ENCODE measurements around the gene RPL32.

RPL32 gene

GRCh38 chr3:12830785-12831156, 10.6 kb downstream of the RPL32 start:
- ChIA-PET CTCF (interaction anchor here (0.5 to 2.1 kb wide), 7 partner anchors 11 to 193 kb away, joined by 3 to 9 read pairs (median 4); partner anchors contain the start of gene RPL32), POLR2A (interaction anchor here (1.8 kb wide), 1 partner anchor 10 kb away, joined by 13 read pairs; the partner anchor contains the start of gene RPL32)
- TF ChIP-seq ZNF529 (tag by site-specific recombination; IDR thresholded peaks at IDR 0.05; ENCODE audit: insufficient replicate concordance) (no peak), ZNF626 (tag by site-specific recombination; IDR thresholded peaks at IDR 0.05) (no peak), ZNF830 (tag by site-specific recombination; IDR thresholded peaks at IDR 0.05; ENCODE audit: low read depth) (no peak), ZNF513 (tag by site-specific recombination; IDR thresholded peaks at IDR 0.05) (no peak), ZNF571 (tag by site-specific recombination; IDR thresholded peaks at IDR 0.05) (no peak), SP2 (tag by site-specific recombination; IDR thresholded peaks at IDR 0.05) (no peak), OSR2 (tag by site-specific recombination; IDR thresholded peaks at IDR 0.05) (no peak), SALL2 (tag by site-specific recombination; IDR thresholded peaks at IDR 0.05; ENCODE audit: borderline replicate concordance) (no peak), ZNF747 (tag by site-specific recombination; IDR thresholded peaks at IDR 0.05) (no peak), ZEB2 (tag by site-specific recombination; IDR thresholded peaks at IDR 0.05) (no peak), ZNF548 (tag by site-specific recombination; IDR thresholded peaks at IDR 0.05) (no peak), ZNF157 (tag by site-specific recombination; IDR thresholded peaks at IDR 0.05) (no peak), KLF17 (tag by site-specific recombination; IDR thresholded peaks at IDR 0.05) (no peak), PRDM1 (tag by site-specific recombination; IDR thresholded peaks at IDR 0.05) (no peak)
- TF ChIP-seq, protein P1, sequence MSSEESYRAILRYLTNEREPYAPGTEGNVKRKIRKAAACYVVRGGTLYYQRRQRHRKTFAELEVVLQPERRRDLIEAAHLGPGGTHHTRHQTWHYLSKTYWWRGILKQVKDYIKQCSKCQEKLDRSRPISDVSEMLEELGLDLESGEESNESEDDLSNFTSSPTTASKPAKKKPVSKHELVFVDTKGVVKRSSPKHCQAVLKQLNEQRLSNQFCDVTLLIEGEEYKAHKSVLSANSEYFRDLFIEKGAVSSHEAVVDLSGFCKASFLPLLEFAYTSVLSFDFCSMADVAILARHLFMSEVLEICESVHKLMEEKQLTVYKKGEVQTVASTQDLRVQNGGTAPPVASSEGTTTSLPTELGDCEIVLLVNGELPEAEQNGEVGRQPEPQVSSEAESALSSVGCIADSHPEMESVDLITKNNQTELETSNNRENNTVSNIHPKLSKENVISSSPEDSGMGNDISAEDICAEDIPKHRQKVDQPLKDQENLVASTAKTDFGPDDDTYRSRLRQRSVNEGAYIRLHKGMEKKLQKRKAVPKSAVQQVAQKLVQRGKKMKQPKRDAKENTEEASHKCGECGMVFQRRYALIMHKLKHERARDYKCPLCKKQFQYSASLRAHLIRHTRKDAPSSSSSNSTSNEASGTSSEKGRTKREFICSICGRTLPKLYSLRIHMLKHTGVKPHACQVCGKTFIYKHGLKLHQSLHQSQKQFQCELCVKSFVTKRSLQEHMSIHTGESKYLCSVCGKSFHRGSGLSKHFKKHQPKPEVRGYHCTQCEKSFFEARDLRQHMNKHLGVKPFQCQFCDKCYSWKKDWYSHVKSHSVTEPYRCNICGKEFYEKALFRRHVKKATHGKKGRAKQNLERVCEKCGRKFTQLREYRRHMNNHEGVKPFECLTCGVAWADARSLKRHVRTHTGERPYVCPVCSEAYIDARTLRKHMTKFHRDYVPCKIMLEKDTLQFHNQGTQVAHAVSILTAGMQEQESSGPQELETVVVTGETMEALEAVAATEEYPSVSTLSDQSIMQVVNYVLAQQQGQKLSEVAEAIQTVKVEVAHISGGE (tag by site-specific recombination; conservative IDR thresholded peaks at IDR 0.05; ENCODE audit: low read depth), result no peak
- Histone ChIP-seq H3K4me1 (ENCODE audit: control insufficient read depth, insufficient read depth, low read length) (no peaks in the 10 kb centered on the region), H3K9me3 (ENCODE audit: control insufficient read depth, insufficient read depth, low read depth, low read length) (no peaks in the 10 kb centered on the region), H3K36me3 (ENCODE audit: control insufficient read depth in 2 of 2, insufficient read depth in 1 of 2, low read length in 2 of 2) (peaks cover 26 to 82% of the 10 kb centered on the region in 2 experiments), H3K27ac (ENCODE audit: extremely low read depth, low read depth, low read length) (no peak overlapping the region), H3K4me3 (ENCODE audit: low read depth, low read length) (no peak overlapping the region)

DNA sequence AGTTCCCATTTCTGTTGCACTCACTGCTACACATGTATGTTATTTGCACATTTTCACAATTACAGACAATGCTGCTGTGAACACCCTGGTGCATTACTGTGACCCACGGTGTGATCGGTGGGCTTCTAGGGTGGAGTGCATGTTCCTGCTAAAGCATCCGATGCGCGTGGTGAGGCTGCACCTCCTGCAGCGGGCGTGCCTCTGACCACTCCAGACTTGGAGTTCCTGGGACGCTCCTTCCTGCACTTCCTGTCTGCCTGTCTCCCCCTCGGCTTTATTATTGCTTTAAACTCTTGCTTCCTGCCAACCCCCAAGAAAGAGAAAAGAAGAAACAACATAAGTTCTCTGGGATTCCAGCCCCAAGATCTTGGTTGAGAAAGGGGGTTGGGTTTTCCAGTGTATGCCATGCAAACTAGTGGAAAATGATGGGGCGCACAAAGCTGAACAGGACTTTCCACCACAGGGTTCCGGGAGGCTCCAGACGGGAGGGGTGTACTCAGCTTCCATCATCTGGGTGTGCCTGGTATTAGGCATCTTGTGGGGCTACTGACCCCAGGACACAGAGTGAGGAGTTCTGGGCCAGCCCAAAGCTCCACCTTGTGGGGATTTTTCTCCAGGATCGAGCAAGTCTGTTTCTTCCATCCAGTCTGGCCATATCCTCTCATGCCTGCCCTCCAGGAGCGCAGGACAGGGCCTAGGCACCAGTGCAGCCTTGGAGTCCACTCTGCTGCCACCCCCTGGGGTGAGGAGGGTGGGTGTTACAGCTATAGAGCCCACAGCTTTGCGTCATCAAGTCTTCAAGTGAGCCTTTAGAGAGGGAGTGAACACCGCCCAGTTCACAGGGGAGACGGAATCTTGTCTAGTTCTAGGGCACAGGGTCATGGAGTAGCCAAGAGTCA, 11.2 kb downstream of the RPL32 start:
- TF ChIP-seq, protein P2, sequence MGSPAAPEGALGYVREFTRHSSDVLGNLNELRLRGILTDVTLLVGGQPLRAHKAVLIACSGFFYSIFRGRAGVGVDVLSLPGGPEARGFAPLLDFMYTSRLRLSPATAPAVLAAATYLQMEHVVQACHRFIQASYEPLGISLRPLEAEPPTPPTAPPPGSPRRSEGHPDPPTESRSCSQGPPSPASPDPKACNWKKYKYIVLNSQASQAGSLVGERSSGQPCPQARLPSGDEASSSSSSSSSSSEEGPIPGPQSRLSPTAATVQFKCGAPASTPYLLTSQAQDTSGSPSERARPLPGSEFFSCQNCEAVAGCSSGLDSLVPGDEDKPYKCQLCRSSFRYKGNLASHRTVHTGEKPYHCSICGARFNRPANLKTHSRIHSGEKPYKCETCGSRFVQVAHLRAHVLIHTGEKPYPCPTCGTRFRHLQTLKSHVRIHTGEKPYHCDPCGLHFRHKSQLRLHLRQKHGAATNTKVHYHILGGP (tag by site-specific recombination; IDR thresholded peaks at IDR 0.05), result no peak
- TF ChIP-seq, protein P3, sequence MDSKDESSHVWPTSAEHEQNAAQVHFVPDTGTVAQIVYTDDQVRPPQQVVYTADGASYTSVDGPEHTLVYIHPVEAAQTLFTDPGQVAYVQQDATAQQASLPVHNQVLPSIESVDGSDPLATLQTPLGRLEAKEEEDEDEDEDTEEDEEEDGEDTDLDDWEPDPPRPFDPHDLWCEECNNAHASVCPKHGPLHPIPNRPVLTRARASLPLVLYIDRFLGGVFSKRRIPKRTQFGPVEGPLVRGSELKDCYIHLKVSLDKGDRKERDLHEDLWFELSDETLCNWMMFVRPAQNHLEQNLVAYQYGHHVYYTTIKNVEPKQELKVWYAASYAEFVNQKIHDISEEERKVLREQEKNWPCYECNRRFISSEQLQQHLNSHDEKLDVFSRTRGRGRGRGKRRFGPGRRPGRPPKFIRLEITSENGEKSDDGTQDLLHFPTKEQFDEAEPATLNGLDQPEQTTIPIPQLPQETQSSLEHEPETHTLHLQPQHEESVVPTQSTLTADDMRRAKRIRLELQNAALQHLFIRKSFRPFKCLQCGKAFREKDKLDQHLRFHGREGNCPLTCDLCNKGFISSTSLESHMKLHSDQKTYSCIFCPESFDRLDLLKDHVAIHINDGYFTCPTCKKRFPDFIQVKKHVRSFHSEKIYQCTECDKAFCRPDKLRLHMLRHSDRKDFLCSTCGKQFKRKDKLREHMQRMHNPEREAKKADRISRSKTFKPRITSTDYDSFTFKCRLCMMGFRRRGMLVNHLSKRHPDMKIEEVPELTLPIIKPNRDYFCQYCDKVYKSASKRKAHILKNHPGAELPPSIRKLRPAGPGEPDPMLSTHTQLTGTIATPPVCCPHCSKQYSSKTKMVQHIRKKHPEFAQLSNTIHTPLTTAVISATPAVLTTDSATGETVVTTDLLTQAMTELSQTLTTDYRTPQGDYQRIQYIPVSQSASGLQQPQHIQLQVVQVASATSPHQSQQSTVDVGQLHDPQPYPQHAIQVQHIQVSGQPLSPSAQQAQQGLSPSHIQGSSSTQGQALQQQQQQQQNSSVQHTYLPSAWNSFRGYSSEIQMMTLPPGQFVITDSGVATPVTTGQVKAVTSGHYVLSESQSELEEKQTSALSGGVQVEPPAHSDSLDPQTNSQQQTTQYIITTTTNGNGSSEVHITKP (tag by site-specific recombination; IDR thresholded peaks at IDR 0.05), result peak; percentile 53; the same call in 1 of the 2 replicates
- 0 out of 2 replicates have a peak, but pooled peaks have one; percentile 4 for TF ChIP-seq ZNF654 (tag by site-specific recombination; IDR thresholded peaks at IDR 0.05; ENCODE audit: low read depth)
- TF ChIP-seq ZNF600 (tag by site-specific recombination; IDR thresholded peaks at IDR 0.05), result peak; percentile 65; the same call in 1 of the 2 replicates
- TF ChIP-seq ZBTB17 (tag by site-specific recombination; IDR thresholded peaks at IDR 0.05), result 0 out of 2 replicates have a peak, but pooled peaks have one; percentile 11
- no peak for TF ChIP-seq ZNF701 (tag by site-specific recombination; IDR thresholded peaks at IDR 0.05)
- peak; percentile 43; the same call in 1 of the 2 replicates for TF ChIP-seq KLF1 (tag by site-specific recombination; IDR thresholded peaks at IDR 0.05)
- TF ChIP-seq ZNF133 (tag by site-specific recombination; IDR thresholded peaks at IDR 0.05), result peak; percentile 91
- H3K9me3 ChIP-seq (ENCODE audit: control insufficient read depth, insufficient read depth, low read depth, low read length), result no peaks in the 10 kb centered on the region
- H3K4me1 ChIP-seq (ENCODE audit: control insufficient read depth, insufficient read depth, low read length), result no peaks in the 10 kb centered on the region
- POLR2A ChIA-PET, result interaction anchor here (1.8 kb wide), 1 partner anchor 11 kb away, joined by 13 read pairs; the partner anchor contains the start of gene RPL32
- H3K27ac ChIP-seq (ENCODE audit: extremely low read depth, low read depth, low read length), result no peak overlapping the region
- H3K36me3 ChIP-seq (ENCODE audit: control insufficient read depth in 2 of 2, insufficient read depth in 1 of 2, low read length in 2 of 2), result peaks cover 23 to 82% of the 10 kb centered on the region in 2 experiments
- H3K4me3 ChIP-seq (ENCODE audit: low read depth, low read length), result no peak overlapping the region
- CTCF ChIA-PET, result interaction anchor here (0.5 to 2.1 kb wide), 8 partner anchors 11 to 192 kb away, joined by 3 to 9 read pairs (median 4); partner anchors contain the start of genes CAND2 and RPL32
